Superior temporal gyrus (tissue), 1 donor: ENCODE results near the gene RAB31.

Source experiments
- DNase-seq: peaks from one replicate; pipeline ENCODE4 v3.0.0-alpha.2; 2016; ENCODE audit errors: extremely low spot score

The RAB31 gene

GRCh38 chr18:9818423-9818734, 110.3 kb downstream of the RAB31 start:
- DNase-seq: no peak

- no peak for DNase-seq
Measured at GRCh38 chr18:9820127-9820526, 112.0 kb downstream of the RAB31 start.

GRCh38 chr18:9820719-9821118, 112.6 kb downstream of the RAB31 start:
- no peak for DNase-seq

- no peak for DNase-seq
Measured at GRCh38 chr18:9822587-9823185, 114.6 kb downstream of the RAB31 start.

GRCh38 chr18:9823805-9824473, 115.8 kb downstream of the RAB31 start:
- DNase-seq: no peak

GRCh38 chr18:9824474-9824832, 116.4 kb downstream of the RAB31 start:
- DNase-seq: no peak

GRCh38 chr18:9824952-9825371, 116.9 kb downstream of the RAB31 start:
- DNase-seq: no peak

GRCh38 chr18:9825571-9826073, 117.5 kb downstream of the RAB31 start:
- DNase-seq: no peak

GRCh38 chr18:9826685-9827084, 118.6 kb downstream of the RAB31 start:
- no peak for DNase-seq

GRCh38 chr18:9827211-9827792, 119.2 kb downstream of the RAB31 start:
- DNase-seq: no peak

GRCh38 chr18:9827793-9828505, 119.8 kb downstream of the RAB31 start:
- DNase-seq: no peak

GRCh38 chr18:9828506-9829396, 120.7 kb downstream of the RAB31 start:
- DNase-seq: no peak

GRCh38 chr18:9829397-9829712, 121.3 kb downstream of the RAB31 start:
- DNase-seq: no peak

GRCh38 chr18:9831036-9831722, 123.1 kb downstream of the RAB31 start:
- no peak for DNase-seq

- DNase-seq: no peak
Measured at GRCh38 chr18:9831723-9832199, 123.7 kb downstream of the RAB31 start.

GRCh38 chr18:9832871-9833270, 124.8 kb downstream of the RAB31 start:
- no peak for DNase-seq

GRCh38 chr18:9834551-9834950, 126.5 kb downstream of the RAB31 start:
- DNase-seq: no peak

GRCh38 chr18:9835113-9835755, 127.1 kb downstream of the RAB31 start:
- DNase-seq: no peak

- no peak for DNase-seq
Measured at GRCh38 chr18:9835825-9836224, 127.7 kb downstream of the RAB31 start.

GRCh38 chr18:9838144-9838877, 130.2 kb downstream of the RAB31 start:
- no peak for DNase-seq
